ENCODE results near the gene SMARCD1. TPM values are rescaled to one million over a fixed set of nuclear protein-coding genes. Genes with fewer than 3 reads are reported as not detected.

Gene SMARCD1
- total and polyA plus RNA-seq, 9 of the 15 experiments (the other 6 are each of a cell fraction or from before 2014, with no cell fraction given), result 0.86 to 91.7 (median 48.0) TPM

GRCh38 chr12:50053583-50053982 is 31.6 kb upstream of the SMARCD1 start (continued):
- TF ChIP-seq GTF3C2 (IDR thresholded peaks at IDR 0.05; ENCODE audit: borderline replicate concordance, extremely low read depth, insufficient read length) (no peak), ZNF507 (tag; conservative IDR thresholded peaks at IDR 0.05) (no peak), KDM2B (CRISPR knock-in tag; IDR thresholded peaks at IDR 0.05) (no peak), E2F5 (CRISPR knock-in tag; IDR thresholded peaks at IDR 0.05) (no peak), PHB (CRISPR knock-in tag; IDR thresholded peaks at IDR 0.05) (no peak), ZNF79 (CRISPR knock-in tag; IDR thresholded peaks at IDR 0.05; ENCODE audit: low read depth) (no peak), ATF3 (IDR thresholded peaks at IDR 0.05) (no peak), ATF3 (CRISPR knock-in tag; conservative IDR thresholded peaks at IDR 0.05) (no peak), KHSRP (IDR thresholded peaks at IDR 0.05) (no peak), ESRRB (CRISPR knock-in tag; IDR thresholded peaks at IDR 0.05; ENCODE audit: borderline replicate concordance) (no peak), TEAD4 (IDR thresholded peaks at IDR 0.05; ENCODE audit: low read length) (peak; percentile 57; the same call in 1 of the 2 replicates), TEAD4 (CRISPR knock-in tag; IDR thresholded peaks at IDR 0.05; ENCODE audit: borderline replicate concordance) (no peak), E2F6 (IDR thresholded peaks at IDR 0.05; ENCODE audit: borderline replicate concordance in 1 of 2, extremely low read depth in 1 of 2, insufficient read depth in 1 of 2, insufficient read length in 1 of 2, low read depth in 1 of 2, low read length in 1 of 2, poor library complexity in 1 of 2, severe bottlenecking in 1 of 2) (no peak), KAT7 (CRISPR knock-in tag; IDR thresholded peaks at IDR 0.05; ENCODE audit: borderline replicate concordance) (no peak), ZNF561 (CRISPR knock-in tag; conservative IDR thresholded peaks at IDR 0.05) (no peak), ZNF384 (IDR thresholded peaks at IDR 0.05; ENCODE audit: low read depth, low read length) (no peak)

All from K562 (cell line).